RPMI7951 (cell line): Measurements from ENCODE around the gene FGD5. TPM values are rescaled to one million over a fixed set of nuclear protein-coding genes. Genes with fewer than 3 reads are reported as not detected.
"Not testable (repeated sequence)": the region's sequence is repeated elsewhere in the genome, so short reads cannot be mapped to it uniquely, and the experiment has no call there.

Source experiments
- DNase-seq: peaks from one replicate; pipeline ENCODE4 v3.0.0-alpha.2; 2012; ENCODE audit warnings: low read depth
- total RNA-seq: library from RNA; depleted of rRNA; stranded (reverse); fragments of >200 nt; shearing (Covaris generic); gene quantifications from 2 replicates; pipeline ENCODE4 v1.2.3, GENCODE V29; 2014

The FGD5 gene
- total RNA-seq, 1 experiment from 2014 or later: 7.9 TPM

DNA sequence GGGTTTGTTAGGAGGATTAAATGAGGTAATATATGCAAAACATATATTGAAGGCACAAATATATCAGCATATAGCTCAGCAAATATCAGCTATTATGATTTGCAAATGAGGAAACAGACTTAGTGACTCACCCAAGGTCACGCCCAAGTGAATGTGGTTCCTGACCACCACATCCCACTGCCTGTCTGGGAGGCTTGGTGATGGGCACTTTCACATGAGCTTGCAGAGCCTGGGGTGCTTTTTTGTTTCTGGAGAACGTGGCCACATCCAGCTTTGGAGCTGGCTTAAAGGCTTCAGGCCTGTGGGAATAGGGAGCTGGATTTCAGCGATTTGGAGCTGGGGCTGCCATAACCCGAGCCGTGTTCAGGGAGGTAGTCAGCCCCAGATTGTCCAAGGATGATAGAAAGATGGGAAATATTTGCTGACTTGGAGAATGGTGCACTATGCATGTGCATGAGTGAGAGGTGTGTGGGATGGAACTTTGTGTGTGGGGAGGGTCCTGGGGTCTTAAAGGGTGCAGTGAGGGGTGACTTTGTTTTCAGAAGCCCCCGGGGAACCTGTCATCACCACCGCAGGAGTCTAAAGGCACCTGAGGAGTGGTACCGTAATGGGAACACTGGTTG, 12.0 kb upstream of the FGD5 start:
- peak; percentile 86 for DNase-seq

DNA sequence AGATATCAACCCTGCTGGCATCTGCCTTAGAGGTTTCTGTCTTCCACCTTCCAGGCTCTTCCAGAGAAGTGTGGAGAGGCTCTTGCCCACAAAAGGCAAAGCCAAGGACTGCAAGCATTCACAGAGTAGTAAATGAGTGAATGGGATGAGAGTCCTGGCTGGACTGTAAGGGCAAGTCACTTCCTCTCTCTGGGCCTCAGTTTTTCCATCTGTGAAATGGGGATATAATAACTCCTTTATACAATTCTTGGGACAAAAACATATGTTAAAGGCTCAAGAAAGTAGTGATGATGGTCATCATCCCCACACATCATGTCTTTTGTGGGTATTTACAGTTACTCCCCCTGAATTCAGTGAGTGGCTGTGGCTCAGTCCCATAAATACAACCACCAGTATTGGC, 10.7 kb upstream of the FGD5 start:
- DNase-seq: no peak

DNA sequence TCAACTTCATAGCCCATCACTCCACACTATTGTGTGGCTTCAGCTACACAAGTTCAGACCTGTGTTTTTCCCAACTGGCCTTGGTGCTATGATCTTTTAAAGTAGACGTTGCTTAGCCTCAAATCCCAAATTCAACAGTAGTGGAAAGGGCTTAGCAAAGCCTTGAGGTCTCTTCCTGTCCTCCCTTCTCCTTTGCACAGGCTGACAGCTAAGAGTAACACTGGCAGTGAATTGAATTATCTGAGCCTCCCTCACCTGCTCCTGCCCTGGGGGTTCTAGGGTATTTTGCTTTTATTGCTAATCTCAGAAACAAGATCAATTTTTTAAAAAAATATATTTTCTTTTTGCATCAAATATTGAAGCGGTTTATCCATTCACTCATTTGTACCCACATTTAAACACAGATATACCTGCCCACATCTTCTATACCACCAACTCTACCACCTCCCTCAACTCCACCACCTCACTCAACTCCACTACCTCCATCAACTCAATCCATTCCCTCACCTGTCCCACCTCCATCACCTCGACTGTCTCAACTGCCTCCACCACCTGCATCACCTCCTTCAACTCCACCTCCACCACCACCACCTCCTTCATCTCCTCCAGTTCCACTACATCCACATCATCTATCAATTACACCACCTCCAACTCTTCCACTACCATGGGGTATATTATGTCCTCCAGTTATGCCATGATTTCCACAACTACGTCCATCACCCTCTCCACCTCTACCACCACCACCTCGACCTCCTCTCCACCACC, 10.1 kb upstream of the FGD5 start:
- no peak for DNase-seq

DNA sequence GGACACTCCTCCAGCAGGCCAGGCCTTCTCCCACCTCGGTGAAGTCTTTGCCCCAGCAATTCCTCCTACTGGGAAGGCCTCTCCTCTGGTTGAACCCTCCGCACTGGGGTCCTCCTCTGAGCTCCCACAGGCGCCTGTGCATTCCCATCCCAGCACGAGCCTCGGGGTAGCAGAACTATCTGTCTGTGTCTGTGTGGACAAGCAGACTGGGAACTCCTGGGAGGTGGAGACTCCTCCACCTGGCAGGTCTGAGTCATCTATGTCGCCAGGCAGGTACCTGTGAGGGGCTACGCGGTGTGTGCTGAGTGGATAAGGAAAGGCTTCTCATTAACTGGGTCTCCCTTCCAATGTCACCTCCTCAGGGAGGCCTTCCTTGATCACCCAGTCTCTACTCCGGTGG, 9.2 kb upstream of the FGD5 start:
- DNase-seq: not testable (repeated sequence)

DNA sequence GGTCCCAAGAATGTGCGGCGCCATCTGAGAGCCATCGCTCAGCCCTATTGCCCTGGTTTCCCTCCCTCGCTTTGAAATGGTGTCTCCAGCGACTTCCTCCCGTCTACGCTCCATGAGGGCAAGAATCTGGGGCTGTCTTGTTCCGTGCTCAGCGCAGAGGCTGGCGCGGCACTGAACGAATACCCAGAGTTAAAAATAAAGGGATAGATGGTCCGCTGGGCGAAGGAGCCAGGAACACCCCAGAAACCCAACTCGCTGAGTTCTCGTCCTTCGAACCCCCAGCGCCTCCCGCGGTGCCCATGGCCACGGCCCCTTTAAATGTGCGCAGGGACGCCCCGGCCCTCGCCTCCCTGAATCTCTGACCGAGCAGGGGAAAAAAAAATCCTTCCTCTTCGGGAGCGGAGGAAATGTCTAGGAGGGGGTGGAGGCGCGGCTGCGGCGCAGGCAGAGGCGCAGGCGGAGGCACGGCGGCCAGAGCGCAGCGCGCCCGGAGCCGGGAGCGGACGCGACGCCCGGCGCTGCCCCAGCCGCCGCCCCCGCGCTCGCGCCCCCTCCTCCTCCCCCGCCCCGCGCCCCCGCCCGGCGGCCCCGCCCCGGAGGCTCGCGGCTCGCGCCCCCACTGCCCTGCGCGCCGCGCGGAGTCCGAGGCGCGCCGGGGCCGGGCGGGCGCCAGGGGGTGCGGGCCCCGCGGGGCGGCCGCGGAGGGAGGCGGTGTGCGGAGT, 8.5 kb upstream of the FGD5 start:
- no peak for DNase-seq

DNA sequence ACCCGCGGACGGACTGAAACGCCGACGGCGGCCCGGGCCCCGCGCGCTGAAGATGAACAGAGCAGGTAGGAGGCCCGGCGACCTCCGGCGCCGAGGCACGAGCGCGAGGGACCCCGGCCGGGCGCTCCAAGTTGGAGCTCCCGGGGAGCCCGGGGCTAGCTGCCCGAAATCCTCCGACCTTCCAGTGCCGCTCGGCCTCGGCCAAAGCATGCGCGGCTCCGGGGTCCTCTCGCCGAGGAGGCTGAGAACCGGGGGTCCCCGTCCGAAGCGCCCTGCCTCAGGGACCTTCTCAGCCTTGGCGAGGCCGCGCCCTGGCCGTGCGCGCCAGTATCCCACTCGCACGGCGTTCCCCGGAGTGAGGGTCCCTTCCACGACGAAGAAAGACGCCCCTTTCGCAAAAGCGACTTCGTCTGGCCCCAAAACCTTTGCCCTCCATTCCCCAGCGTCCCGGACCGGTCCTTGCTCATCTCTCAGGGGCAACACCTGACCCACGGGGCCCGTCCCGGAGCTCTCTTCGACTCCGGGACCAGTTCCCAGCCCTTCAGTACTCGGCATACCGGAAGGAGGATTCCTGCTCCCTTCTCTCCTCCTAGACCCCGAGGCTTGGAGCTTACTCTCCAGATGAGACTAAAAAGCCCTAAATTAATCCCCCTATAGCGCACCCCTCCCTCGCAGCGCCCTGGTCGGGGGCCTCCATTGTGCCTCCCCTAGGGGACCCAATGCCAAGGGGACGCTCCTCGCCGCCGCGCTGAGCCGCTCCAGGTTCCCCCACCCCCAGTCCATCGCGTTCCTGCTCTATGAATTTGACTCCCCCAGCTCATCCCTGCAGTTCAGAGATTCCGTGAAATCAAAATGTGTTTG, 7.7 kb upstream of the FGD5 start:
- no peak for DNase-seq

DNA sequence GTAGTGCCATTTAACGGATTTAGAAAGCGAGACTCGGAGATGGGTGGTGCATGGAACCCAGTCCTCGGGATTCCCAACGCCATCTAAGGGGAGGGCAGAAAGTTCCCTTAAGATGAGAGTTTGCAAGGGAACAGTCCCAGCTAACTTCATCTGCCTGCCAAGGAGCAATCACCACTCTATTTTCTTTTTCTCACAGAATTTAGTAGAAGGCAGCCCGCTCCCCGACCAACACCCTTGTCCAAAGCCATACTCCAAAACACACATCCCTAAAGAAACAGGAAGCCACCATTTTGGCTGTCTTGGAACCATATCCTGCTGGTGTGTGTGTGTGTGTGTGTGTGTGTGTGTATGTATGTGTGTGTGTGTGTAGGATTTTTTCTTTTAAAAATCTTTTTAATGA, 7.1 kb upstream of the FGD5 start:
- DNase-seq: no peak

DNA sequence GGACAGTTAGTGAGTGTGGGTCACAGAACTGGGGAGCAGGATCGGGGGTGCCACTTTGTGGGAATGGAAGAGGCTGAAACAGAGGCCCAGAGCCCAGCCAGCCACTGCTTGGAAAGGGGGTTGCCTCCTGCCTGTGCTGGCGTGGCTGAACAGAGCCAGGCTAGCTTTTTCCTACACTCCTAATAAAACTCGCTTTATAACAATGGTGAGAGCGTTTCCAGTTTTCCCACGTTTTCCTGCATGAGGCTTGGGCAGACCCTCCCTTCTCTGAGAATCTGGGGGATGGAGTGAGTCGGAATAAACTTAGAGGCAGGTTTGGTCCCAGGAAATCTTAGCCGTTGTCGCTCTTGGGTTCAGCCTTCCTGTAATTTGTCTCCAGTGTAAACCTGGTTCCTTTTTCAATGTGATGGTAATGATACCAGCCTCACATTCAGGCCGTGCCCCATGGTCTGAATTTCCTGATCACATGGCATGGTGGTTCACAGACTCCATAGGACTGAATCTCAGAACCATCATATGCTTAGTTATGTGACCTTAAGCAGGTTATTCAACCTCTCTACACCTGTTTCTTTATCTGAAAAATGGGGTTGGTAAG, 6.5 kb upstream of the FGD5 start:
- no peak for DNase-seq

DNA sequence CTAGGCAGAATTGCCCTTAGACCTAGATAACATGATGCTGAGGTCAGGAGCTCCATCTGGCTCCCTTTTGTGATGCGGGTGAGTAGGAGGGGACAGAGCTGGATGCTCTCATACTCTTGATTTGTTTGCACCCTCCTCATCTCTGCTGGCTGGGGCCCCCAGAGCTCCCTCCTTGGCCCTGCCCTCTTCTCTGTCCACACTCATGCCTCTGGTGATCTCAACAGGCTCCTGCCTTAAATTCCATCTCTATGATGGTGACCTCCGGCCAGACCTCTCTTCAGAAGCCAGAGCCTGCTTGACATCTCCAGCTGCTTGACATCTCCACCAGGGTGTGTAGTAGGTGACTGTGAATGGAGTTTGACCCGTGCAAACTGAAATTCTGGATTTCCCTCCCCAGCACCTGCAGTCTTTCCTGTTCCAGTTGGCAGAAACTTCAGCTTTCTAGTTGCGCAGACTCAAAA, 4.3 kb upstream of the FGD5 start:
- DNase-seq: no peak

DNA sequence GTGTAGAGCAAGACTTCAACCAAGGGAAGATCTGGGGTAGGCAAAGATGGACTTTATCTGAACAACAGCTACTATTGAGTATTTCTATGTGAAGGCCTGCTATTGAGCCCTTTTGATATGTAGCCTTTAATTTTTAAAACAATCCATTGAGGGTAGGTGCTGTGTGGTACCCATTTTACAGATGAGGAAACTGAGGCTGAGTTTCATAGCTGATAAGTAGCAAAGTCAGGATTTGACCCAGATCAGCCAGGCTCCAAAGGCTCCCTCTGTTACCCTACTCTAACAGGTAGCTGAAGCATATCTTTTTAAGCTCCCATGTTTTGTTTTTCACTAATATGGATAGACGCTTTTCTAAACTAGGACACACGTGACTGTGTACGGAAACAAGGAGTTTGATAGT, 2.4 kb upstream of the FGD5 start:
- no peak for DNase-seq

DNA sequence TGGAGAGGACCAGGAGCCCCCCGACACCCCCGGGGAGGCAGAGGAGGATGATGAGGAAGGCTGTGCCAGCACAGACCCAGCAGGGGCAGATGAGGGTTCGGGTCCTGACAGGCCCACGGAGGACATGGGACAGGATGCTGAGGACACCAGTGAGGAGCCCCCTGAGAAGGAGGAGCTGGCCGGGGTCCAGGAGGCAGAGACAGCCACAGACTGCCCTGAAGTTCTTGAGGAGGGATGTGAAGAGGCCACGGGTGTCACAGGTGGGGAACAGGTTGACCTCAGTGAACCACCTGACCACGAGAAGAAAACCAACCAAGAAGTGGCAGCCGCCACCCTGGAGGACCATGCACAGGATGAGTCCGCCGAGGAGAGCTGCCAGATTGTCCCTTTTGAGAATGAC, 909 bp downstream of the FGD5 start:
- no peak for DNase-seq

DNA sequence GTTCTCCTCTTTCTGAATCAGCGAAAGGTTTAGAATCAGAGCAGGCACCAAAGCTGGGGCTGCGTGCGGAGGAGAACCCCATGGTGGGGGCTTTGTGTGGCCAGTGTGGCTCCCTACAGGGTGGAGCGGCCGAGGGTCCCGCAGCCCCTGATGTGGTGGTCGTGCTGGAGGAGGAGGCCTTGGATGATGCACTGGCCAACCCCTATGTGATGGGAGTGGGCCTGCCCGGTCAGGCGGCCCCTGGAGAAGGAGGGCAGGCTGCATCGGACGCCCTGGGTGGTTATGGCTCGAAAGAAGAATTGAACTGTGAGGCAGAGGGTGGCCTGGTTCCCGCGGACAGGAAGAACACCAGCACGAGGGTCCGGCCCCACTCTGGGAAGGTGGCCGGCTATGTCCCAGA, 1.4 kb downstream of the FGD5 start:
- no peak for DNase-seq

DNA sequence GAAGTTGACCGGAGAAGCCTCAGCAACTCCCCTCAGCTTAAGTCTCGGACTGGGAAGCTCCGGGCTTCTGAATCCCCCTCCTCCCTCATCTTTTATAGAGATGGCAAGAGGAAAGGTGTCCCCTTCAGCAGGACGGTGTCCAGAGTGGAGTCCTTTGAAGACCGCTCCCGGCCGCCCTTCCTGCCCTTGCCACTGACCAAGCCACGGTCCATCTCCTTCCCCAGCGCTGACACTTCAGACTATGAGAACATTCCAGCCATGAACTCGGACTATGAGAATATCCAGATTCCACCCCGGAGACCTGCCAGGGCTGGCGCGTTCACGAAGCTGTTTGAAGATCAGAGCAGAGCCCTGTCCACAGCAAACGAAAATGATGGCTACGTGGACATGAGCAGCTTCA, 2.4 kb downstream of the FGD5 start:
- DNase-seq: no peak

DNA sequence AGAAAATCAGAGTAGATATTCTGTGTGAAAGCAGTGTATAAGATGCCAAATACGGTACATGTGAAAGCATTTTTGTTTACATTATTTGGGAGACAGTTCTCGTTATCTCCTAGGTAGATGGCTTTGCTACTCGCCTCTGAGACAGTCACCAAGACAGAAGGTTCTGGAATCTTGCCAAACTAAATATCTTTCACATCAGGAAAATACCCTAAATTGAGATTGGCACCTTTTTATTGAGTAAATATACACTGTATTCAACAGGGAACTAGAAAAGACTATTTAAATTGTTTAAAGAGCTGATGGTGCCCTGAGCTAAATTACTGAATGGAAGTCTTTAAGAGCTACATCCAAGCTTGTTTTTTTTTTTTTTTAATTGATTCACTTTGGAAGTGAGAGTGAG, 3.4 kb downstream of the FGD5 start:
- DNase-seq: no peak

DNA sequence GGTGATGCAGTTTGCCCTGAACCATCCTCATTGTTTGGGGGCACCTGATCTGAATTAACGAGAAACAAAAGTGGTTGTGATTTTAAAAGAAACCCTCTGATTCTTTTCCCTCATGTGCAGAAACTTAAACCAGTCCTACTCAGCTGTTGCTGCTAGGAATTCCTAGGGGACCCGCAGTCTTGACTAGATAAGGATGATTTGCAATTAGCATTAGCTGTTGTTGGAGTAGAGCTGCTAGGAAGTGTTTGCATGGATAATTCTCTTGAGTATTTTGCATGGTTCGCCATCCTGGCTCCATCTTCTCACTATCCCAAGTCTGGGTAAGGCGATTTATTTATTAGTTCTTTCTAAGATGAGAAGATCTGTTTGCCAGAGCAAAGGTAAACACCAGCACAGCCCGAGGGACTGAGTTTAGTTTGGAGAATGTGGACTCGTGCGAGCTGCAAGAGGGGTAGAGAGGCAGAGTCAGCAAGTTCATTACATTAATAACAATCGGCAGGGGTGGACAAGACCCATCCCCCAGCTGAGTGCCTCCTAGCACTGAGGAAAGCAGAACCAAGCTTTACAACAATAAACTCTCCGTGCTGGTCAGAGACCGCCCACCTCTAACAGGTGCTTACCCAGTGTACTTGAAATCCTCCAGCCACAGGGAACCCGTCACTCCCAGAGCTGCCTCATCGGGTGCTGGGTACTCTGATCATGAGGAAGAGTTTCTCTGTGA, 4.1 kb downstream of the FGD5 start:
- no peak for DNase-seq

DNA sequence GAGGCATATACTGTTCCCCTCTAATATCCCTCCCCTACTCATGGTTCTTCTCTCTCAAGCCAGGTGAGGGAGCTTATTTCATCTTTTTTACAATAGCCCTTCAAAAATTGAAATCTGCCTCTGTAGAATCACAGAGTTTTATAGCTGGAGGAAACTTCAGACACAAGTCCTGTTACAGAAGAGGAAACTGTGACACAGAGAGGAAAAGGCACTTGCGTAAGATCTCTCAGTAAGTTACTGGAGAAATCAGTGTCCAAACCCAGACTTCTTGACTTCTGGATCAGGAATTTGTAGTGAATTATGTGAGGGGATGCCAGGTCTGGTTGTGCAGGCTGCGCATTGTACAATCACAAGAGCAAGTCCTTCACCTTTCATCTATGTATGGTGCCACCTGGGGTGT, 4.6 kb downstream of the FGD5 start:
- DNase-seq: no peak

DNA sequence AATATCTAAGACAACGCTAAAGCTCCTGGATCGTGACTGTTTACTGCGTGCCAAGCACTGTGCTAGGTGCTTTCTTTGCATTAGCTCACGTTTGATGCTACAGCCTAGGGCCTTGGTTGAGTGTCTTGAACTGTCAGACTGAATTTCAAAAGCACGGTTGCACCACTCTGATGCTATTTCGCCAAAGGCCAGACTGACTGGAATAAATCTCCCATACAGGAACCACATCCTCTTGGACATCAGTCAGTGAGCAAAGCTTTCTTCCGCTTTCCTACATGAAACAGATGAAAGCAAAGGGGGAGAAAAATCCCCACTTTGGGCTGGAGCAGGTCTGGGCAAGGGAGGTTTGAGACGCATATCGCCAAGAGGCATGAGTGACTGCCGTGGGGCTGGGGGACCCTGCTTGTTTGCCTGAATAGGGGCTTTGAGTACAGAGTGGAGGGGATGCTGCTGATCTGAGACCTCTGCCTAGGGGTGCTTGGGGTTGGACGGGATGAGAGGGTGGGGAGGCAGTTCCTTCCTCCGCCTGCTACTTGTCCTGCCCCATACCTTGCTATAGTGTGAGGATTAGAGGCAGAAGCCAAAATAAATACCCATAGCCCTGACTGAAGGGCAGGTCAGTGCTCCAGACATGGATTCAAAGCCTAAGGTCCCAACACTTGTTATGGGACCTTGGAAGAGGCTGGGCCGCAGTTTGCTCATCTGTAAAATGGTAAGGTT, 5.3 kb downstream of the FGD5 start:
- DNase-seq: peak; percentile 88

DNA sequence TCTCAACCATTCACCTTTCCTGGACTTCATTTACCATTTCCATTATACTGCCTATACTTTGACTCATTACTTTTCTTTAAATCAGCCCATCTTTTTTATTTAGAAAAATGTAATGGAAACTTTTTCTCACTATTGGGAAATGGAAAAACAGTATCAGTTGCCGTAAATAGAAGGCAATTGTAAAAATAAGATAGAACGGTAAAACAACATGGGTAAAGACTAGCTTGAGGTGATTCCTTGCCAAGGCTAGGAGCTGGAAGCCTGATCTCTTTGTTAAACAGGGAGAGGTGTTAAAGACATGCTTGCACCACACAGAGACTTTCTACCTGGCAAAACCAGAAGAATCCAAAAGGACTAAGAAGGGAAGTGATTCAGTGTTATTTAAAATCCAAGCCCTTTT, 5.9 kb downstream of the FGD5 start:
- no peak for DNase-seq

DNA sequence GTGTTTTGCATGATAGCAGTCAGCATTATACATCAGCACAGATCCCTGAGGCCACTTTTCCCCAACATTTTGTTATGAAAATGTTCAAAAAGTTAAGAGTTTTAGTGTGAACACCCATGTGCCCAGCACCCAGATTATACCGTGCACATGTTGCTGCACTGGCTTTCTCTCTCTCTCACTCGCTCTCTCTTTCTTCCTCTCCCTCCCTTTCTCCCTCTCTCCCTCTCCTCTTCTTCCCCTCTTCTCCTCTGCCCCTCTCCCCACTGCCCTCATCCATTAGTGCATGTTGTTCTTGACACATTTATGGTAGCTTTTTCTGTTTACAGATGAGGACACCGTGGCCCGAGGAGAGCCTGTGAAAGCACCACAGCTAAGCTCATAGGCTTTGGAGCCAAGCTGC, 7.3 kb downstream of the FGD5 start:
- DNase-seq: no peak

DNA sequence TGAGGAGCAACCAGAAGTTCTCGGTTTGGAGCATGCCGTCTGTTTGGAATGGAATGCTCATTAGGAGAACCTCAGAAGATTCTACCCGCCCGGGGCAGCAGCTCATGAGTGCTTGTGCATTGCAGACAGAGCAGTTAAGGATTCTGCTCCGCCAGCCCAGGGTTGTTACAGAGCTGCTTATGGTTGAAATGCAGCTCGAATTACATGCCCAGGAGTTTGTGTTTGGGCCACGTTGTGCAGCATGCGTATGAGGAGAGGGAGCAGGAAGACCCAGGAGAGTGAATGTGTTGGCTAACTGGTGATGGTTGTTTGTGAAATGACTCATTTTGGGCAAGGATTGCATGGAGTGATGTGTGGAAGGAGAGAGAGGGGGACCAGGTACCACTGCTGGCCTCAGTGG, 9.0 kb downstream of the FGD5 start:
- peak; percentile 82 for DNase-seq
